Mesendoderm (in vitro differentiated cells): ENCODE results near the gene PCDHGB1.
A peak's percentile ranks its signal among the peaks of the same experiment; 100 is the strongest.

ENCODE experiments used
- DNase-seq: peaks from one replicate; pipeline ENCODE4 v3.0.0; 2013
- H2AK5ac ChIP-seq: 2 replicates; pipeline ENCODE4 v1.6.1; 2013; ENCODE audit warnings: low read length, inconsistent platforms
- H2BK120ac ChIP-seq: 2 replicates; pipeline ENCODE4 v1.6.1; 2013; ENCODE audit warnings: low read depth, mild to moderate bottlenecking, low read length, moderate library complexity, mixed read lengths
- H2BK15ac ChIP-seq: replicated peaks from 2 replicates; pipeline ENCODE4 v1.6.1; 2013; ENCODE audit warnings: low read depth, mild to moderate bottlenecking, moderate library complexity
- H2BK5ac ChIP-seq: 2 replicates; pipeline ENCODE4 v1.6.1; 2013; ENCODE audit warnings: low read length, inconsistent platforms
- H3K18ac ChIP-seq: 2 replicates; pipeline ENCODE4 v1.6.1; 2013; ENCODE audit warnings: mild to moderate bottlenecking, low read length, mixed read lengths
- H3K23ac ChIP-seq: one replicate; pipeline ENCODE4 v1.6.1; 2013; ENCODE audit warnings: low read length
- H3K27ac ChIP-seq: 2 replicates; pipeline ENCODE4 v1.5.1; 2013; ENCODE audit warnings: low read depth, mild to moderate bottlenecking, inconsistent platforms, low read length, moderate library complexity
- H3K27me3 ChIP-seq: 2 replicates; pipeline ENCODE4 v1.6.1; 2013; ENCODE audit warnings: low read length, control low read depth, mild to moderate bottlenecking, inconsistent platforms; ENCODE audit not compliant: insufficient read depth, poor library complexity
- H3K36me3 ChIP-seq: 2 replicates; pipeline ENCODE4 v1.6.1; 2013; ENCODE audit warnings: low read length, inconsistent platforms; ENCODE audit not compliant: control insufficient read depth, insufficient read depth
- H3K4ac ChIP-seq: one replicate; pipeline ENCODE4 v1.6.1; 2013; ENCODE audit warnings: low read depth, mild to moderate bottlenecking, low read length, moderate library complexity
- H3K4me1 ChIP-seq: 2 replicates; pipeline ENCODE4 v1.6.1; 2013; ENCODE audit warnings: low read depth, low read length, inconsistent platforms; ENCODE audit not compliant: control insufficient read depth
- H3K4me2 ChIP-seq: 2 replicates; pipeline ENCODE4 v1.6.1; 2013; ENCODE audit warnings: low read length
- H3K4me3 ChIP-seq: 2 replicates; pipeline ENCODE4 v1.5.1; 2013; ENCODE audit warnings: mild to moderate bottlenecking, low read length
- H3K56ac ChIP-seq: one replicate; pipeline ENCODE4 v1.6.1; 2013; ENCODE audit warnings: low read length
- H3K79me1 ChIP-seq: 2 replicates; pipeline ENCODE4 v1.6.1; 2013; ENCODE audit warnings: low read length, inconsistent platforms
- H3K79me2 ChIP-seq: 2 replicates; pipeline ENCODE4 v1.6.1; 2013; ENCODE audit warnings: mild to moderate bottlenecking, low read length; ENCODE audit not compliant: control insufficient read depth, insufficient read depth
- H3K9ac ChIP-seq: 2 replicates; pipeline ENCODE4 v1.6.1; 2013; ENCODE audit warnings: low read length, inconsistent platforms
- H4K5ac ChIP-seq: one replicate; pipeline ENCODE4 v1.6.1; 2013; ENCODE audit warnings: low read length
- H4K8ac ChIP-seq: one replicate; pipeline ENCODE4 v1.6.1; 2013; ENCODE audit warnings: low read depth, mild to moderate bottlenecking, control low read depth, low read length, moderate library complexity
- WGBS: extraction: QIAGEN DNeasy Blood & Tissue Kit; methylation state at CpG from one replicate; pipeline ENCODE4 v1.1.7; 2013; ENCODE audit warnings: low lambda C conversion rate, missing lambda C conversion rate; ENCODE audit not compliant: insufficient coverage; ENCODE audit errors: extremely low coverage; 5-methylcytosine and 5-hydroxymethylcytosine counted together

The PCDHGB1 gene

GRCh38 chr5:141319699-141320098, 30.2 kb upstream of the PCDHGB1 start:
- WGBS = no CpG with 5 or more reads among the region's 5 CpGs
- Histone ChIP-seq H3K23ac (no peak overlapping the region), H2BK120ac (no peak overlapping the region)

GRCh38 chr5:141320225-141321169, 29.4 kb upstream of the PCDHGB1 start, which contains the start of gene TAF7:
Gene TAF7 (minus strand): TSS chr5:141320784. CDS start chr5:141320044, 740 bp downstream.
- Histone ChIP-seq H2BK15ac (no peak within 1 kb of the TSS), H3K36me3 (peaks cover 4% of the 10 kb centered on the region), H3K79me2 (peaks cover 19% of the 10 kb centered on the region), H3K27ac (peak within 1 kb of the TSS; percentile 77), H2BK5ac (peak within 1 kb of the TSS; percentile 59), H3K27me3 (no peaks in the 10 kb centered on the region), H3K23ac (no peak within 1 kb of the TSS), H4K8ac (peak within 1 kb of the TSS; percentile 79), H3K9ac (peak within 1 kb of the TSS; percentile 98), H3K4ac (peak within 1 kb of the TSS; percentile 73), H3K4me1 (no peaks in the 10 kb centered on the region), H3K56ac (peak within 1 kb of the TSS; percentile 96), H3K79me1 (peaks cover 10% of the 10 kb centered on the region), H2AK5ac (no peak within 1 kb of the TSS), H2BK120ac (no peak within 1 kb of the TSS), H3K4me3 (peak within 1 kb of the TSS; percentile 94), H3K4me2 (peak within 1 kb of the TSS; percentile 86), H3K18ac (peak within 1 kb of the TSS; percentile 85), H4K5ac (peak within 1 kb of the TSS; percentile 84)
- peak; percentile 97 for DNase-seq
- no CpG with 5 or more reads among the region's 67 CpGs for WGBS

More at GRCh38 chr5:141319699-141320098, 30.2 kb upstream of the PCDHGB1 start:
- Histone ChIP-seq H3K9ac (peak overlapping the region; percentile 68), H3K56ac (peak overlapping the region; percentile 31), H3K18ac (no peak overlapping the region), H3K79me1 (peaks cover 10% of the 10 kb centered on the region), H3K27ac (no peak overlapping the region), H4K5ac (no peak overlapping the region), H3K79me2 (peaks cover 19% of the 10 kb centered on the region), H3K4me1 (no peaks in the 10 kb centered on the region), H3K4ac (no peak overlapping the region), H4K8ac (no peak overlapping the region), H3K27me3 (no peaks in the 10 kb centered on the region), H3K4me3 (peak overlapping the region; percentile 80), H3K36me3 (peaks cover 4% of the 10 kb centered on the region), H2AK5ac (no peak overlapping the region), H2BK5ac (no peak overlapping the region), H3K4me2 (peak overlapping the region; percentile 86), H2BK15ac (no peak overlapping the region)
- DNase-seq = peak; percentile 3

GRCh38 chr5:141322261-141322660, 27.6 kb upstream of the PCDHGB1 start:
- peaks cover 19% of the 10 kb centered on the region for H3K79me2 ChIP-seq
- H2AK5ac ChIP-seq = no peak overlapping the region
- no peak overlapping the region for H4K5ac ChIP-seq
- no peaks in the 10 kb centered on the region for H3K27me3 ChIP-seq
- H3K9ac ChIP-seq = no peak overlapping the region
- no peak overlapping the region for H3K27ac ChIP-seq
- H2BK5ac ChIP-seq = no peak overlapping the region
- no peak overlapping the region for H3K4me2 ChIP-seq
- peaks cover 10% of the 10 kb centered on the region for H3K79me1 ChIP-seq
- no peak overlapping the region for H4K8ac ChIP-seq
- no peak overlapping the region for H3K18ac ChIP-seq
- no peak overlapping the region for H3K23ac ChIP-seq
- 100% methylated on average over 2 of the region's 3 CpGs for WGBS
- H3K56ac ChIP-seq = no peak overlapping the region
- DNase-seq = no peak
- H3K36me3 ChIP-seq = peaks cover 4% of the 10 kb centered on the region
- no peaks in the 10 kb centered on the region for H3K4me1 ChIP-seq
- no peak overlapping the region for H2BK120ac ChIP-seq
- H3K4ac ChIP-seq = no peak overlapping the region
- no peak overlapping the region for H3K4me3 ChIP-seq
- H2BK15ac ChIP-seq = no peak overlapping the region

DNA sequence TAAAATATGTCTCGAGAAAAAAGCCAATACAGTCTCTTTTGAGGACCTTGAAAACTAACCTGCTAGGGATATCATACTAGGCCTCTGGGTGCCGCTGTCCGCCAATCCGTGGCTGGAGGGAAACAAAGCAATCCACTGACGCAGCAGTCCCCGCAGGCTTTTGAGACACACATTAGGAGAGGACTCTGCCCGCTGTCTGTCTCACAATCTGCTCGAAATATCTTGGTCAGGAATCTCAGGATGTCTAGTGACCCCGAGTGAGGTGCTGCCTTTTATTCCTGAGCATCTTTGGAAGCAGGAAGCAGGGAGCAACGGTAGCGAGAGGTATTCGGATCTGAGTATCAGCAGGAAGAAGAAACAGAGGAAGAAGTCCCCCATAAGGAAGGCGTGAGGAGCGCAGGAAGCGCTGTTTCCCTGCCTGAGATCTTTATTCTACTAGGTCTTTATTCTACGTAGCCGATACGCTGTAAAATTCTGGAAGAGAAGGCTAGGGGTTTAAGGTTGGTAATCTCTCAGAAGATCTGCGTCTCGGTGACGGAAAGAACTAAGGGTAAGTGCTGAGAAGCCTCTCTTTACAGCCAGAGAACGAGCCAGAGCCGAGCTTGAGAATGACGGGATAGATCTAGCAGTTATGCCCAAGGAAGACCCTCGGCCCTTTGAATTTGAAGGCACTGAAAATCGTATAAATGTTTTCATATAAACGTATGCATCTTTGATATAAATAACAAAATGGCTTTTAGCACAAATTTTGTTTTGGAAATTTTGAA, 23.6 kb upstream of the PCDHGB1 start:
- Histone ChIP-seq H3K9ac (peak overlapping the region; percentile 71), H3K79me2 (no peaks in the 10 kb centered on the region), H3K27me3 (no peaks in the 10 kb centered on the region), H2BK120ac (no peak overlapping the region), H4K5ac (peak overlapping the region; percentile 50), H4K8ac (no peak overlapping the region), H2BK15ac (no peak overlapping the region), H3K36me3 (no peaks in the 10 kb centered on the region), H3K18ac (no peak overlapping the region), H3K4me3 (peak overlapping the region; percentile 21), H3K56ac (peak overlapping the region; percentile 90), H3K79me1 (no peaks in the 10 kb centered on the region), H2AK5ac (no peak overlapping the region), H3K4me2 (peak overlapping the region; percentile 78), H2BK5ac (peak overlapping the region; percentile 55), H3K4ac (no peak overlapping the region), H3K23ac (no peak overlapping the region), H3K27ac (no peak overlapping the region), H3K4me1 (no peaks in the 10 kb centered on the region)
- WGBS = no CpG with 5 or more reads among the region's 27 CpGs
- DNase-seq = peak; percentile 88

- H4K5ac ChIP-seq = no peak overlapping the region
- no peak overlapping the region for H4K8ac ChIP-seq
- no peaks in the 10 kb centered on the region for H3K36me3 ChIP-seq
- H3K27ac ChIP-seq = no peak overlapping the region
- no peak for DNase-seq
- no peak overlapping the region for H3K9ac ChIP-seq
- no peak overlapping the region for H3K4ac ChIP-seq
- H2BK5ac ChIP-seq = no peak overlapping the region
- H3K4me1 ChIP-seq = no peaks in the 10 kb centered on the region
- no peak overlapping the region for H3K4me2 ChIP-seq
- WGBS = no CpG with 5 or more reads among the region's 8 CpGs
- H3K56ac ChIP-seq = no peak overlapping the region
- no peaks in the 10 kb centered on the region for H3K79me2 ChIP-seq
- no peak overlapping the region for H2AK5ac ChIP-seq
- no peak overlapping the region for H2BK15ac ChIP-seq
- no peak overlapping the region for H3K23ac ChIP-seq
- no peak overlapping the region for H3K18ac ChIP-seq
- no peak overlapping the region for H3K4me3 ChIP-seq
- no peaks in the 10 kb centered on the region for H3K27me3 ChIP-seq
- no peak overlapping the region for H2BK120ac ChIP-seq
- no peaks in the 10 kb centered on the region for H3K79me1 ChIP-seq
Measured at GRCh38 chr5:141328231-141328630, 21.7 kb upstream of the PCDHGB1 start.
